ENCODE measurements around the gene PPP4R2. TPM values are rescaled to one million over a fixed set of nuclear protein-coding genes. Genes with fewer than 3 reads are reported as not detected.

The PPP4R2 gene
- total RNA-seq, 2 donors from 2014 or later: 60.3 to 92.9 TPM

DNA sequence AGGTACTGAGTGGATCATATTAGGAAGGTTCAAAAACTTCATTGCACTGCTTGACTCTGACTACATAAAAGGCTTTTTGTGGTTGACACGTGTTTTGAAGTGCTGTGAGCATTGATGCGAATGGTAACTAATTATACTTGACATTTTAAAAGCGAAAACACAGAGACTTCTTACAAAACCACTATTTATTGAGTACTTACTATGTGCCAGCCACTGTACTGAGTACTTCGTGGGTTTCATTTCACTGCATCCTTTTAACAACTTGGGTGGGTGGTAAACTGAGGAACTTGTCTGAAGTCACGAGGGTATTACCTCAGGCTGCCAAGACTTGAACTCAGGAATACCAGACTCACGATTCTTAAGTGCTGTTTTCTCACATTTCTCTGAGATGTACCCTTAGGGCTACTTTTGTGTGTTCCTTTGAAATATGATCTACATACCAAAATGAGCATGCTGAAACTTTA is 45.3 kb upstream of the PPP4R2 start:
- no peak for TF ChIP-seq CTCF (IDR thresholded peaks at IDR 0.05)
- Histone ChIP-seq H3K27me3 (no peaks in the 10 kb centered on the region), H3K4me3 (no peak overlapping the region), H3K9me3 (no peaks in the 10 kb centered on the region), H3K36me3 (no peaks in the 10 kb centered on the region), H3K4me1 (no peaks in the 10 kb centered on the region), H3K27ac (no peak overlapping the region), H3K9ac (ENCODE audit: low read depth in 2 of 2, low read length in 2 of 2) (no peak overlapping the region)
- intact Hi-C loops (cut with DNase I): no loop called here
- no peak for DNase-seq

- no peak overlapping the region for H3K27ac ChIP-seq
- H3K36me3 ChIP-seq: no peaks in the 10 kb centered on the region
- intact Hi-C loops (cut with DNase I): no loop called here
- no peaks in the 10 kb centered on the region for H3K27me3 ChIP-seq
- no peaks in the 10 kb centered on the region for H3K9me3 ChIP-seq
- H3K4me3 ChIP-seq: no peak overlapping the region
- no peak overlapping the region for H3K9ac ChIP-seq (ENCODE audit: low read depth in 2 of 2, low read length in 2 of 2)
- no peak for DNase-seq
- no peaks in the 10 kb centered on the region for H3K4me1 ChIP-seq
- no peak for TF ChIP-seq CTCF (IDR thresholded peaks at IDR 0.05)
Measured at GRCh38 chr3:72953325-72953956, 43.2 kb upstream of the PPP4R2 start.

GRCh38 chr3:72957297-72957696 is 39.3 kb upstream of the PPP4R2 start:
- Histone ChIP-seq H3K27me3 (no peaks in the 10 kb centered on the region), H3K4me3 (no peak overlapping the region), H3K9ac (ENCODE audit: low read depth in 2 of 2, low read length in 2 of 2) (no peak overlapping the region), H3K27ac (no peak overlapping the region), H3K4me1 (no peaks in the 10 kb centered on the region), H3K36me3 (no peaks in the 10 kb centered on the region), H3K9me3 (no peaks in the 10 kb centered on the region)
- DNase-seq: no peak
- no peak for TF ChIP-seq CTCF (IDR thresholded peaks at IDR 0.05)
- intact Hi-C loops (cut with DNase I): no loop called here

DNA sequence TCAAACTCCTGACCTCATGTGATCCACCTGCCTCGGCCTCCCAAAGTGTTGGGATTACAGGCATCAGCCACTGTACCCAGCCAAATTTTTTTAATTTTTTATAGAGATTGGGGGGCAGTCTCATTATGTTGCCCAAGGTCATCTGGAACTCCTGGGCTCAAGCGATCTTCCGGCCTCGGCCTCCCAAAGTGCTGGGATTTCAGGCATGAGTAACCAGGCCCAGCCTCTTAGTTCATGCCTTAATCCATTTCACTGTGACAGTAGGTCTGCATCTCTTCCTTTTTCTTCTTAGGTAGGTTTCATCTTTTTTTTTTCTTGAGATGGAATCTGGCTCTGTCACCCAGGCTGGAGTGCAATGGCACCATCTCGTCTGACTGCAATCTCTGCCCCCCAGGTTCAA is 37.3 kb upstream of the PPP4R2 start:
- TF ChIP-seq CTCF (IDR thresholded peaks at IDR 0.05): no peak
- Histone ChIP-seq H3K4me3 (no peak overlapping the region), H3K9me3 (no peaks in the 10 kb centered on the region), H3K27me3 (no peaks in the 10 kb centered on the region), H3K4me1 (no peaks in the 10 kb centered on the region), H3K27ac (no peak overlapping the region), H3K9ac (ENCODE audit: low read depth in 2 of 2, low read length in 2 of 2) (no peak overlapping the region), H3K36me3 (no peaks in the 10 kb centered on the region)
- intact Hi-C loops (cut with DNase I): no loop called here
- no peak for DNase-seq

DNA sequence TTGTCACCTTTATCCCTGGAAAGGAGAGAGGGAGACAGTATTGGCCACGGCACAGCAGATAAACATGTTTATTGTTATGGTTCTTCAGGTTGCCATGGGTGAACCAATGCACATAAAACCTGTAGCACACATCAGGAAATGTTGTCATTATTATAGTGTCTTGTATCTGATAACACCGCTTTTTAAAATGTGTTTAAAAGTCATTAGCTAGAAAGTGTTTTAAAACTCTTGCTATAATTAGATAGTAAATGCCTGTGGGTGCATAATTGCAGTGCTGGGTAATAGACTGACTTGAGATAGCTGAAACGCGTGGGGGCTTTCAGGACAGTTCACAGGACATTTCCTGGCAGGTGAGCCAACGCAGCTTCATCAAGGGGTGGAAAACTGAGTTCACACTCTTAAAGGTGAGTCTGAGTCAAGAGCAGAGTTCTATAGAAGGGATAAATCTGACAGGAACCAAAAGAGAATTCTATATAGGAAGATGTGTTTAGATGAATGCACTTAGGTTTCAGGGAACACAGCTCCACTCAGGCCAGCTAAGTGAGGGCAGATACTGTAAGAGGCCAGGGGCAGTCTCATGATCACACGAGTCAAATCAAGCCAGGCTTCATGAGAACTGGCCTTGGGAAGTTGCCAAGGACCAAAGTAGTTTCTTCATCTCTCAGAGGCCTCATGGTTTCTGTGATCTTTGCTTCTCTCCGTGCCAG is 35.6 kb upstream of the PPP4R2 start:
- no peaks in the 10 kb centered on the region for H3K27me3 ChIP-seq
- H3K36me3 ChIP-seq: no peaks in the 10 kb centered on the region
- DNase-seq: peak; percentile 38
- H3K4me1 ChIP-seq: no peaks in the 10 kb centered on the region
- intact Hi-C loops (cut with DNase I): no loop called here
- H3K9ac ChIP-seq (ENCODE audit: low read depth in 2 of 2, low read length in 2 of 2): no peak overlapping the region
- no peak overlapping the region for H3K4me3 ChIP-seq
- H3K9me3 ChIP-seq: no peaks in the 10 kb centered on the region
- H3K27ac ChIP-seq: peak overlapping the region; percentile 17
- TF ChIP-seq CTCF (IDR thresholded peaks at IDR 0.05): no peak
